ENCODE measurements around the gene TBC1D1.

The TBC1D1 gene

GRCh38 chr4:38084877-38085711 lies 194.2 kb downstream of the TBC1D1 start:
- no peak for DNase-seq

- no peak for DNase-seq
Observed at GRCh38 chr4:38085751-38086150, 194.9 kb downstream of the TBC1D1 start.

DNA sequence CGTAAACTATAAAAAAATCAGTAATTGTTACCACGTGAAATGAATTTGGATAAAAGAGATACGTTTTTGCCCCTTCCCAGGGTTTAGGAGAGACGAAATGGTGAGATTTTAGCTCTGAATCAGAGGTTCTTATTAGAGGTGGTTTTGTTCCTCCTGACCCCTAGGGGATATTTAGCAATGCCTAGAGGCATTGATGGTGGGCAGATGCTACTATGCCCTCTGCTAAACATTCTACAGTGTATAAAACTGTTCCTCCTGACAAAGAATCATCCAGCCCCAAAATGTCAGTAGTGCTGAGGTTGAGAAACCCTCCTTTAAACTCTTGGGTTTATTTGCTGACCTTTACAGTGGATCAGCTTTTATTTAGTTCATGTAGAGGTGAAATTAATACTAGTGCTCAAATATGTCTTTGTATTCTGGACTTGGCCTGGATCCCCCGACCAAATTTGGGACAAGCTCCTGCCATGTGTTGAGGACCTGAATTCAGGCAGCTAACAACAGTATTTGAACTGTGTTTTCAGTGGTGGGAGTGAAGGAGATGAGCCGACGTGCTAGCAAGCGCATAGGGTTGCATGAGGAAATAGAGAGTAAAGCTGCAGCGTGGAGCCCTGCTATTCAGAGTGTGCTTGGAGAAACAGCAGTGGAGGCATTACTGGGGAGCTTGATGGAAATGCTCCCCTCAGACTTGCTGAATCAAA lies 195.4 kb downstream of the TBC1D1 start:
- DNase-seq: no peak

GRCh38 chr4:38086849-38087226 lies 196.0 kb downstream of the TBC1D1 start:
- DNase-seq: no peak

DNA sequence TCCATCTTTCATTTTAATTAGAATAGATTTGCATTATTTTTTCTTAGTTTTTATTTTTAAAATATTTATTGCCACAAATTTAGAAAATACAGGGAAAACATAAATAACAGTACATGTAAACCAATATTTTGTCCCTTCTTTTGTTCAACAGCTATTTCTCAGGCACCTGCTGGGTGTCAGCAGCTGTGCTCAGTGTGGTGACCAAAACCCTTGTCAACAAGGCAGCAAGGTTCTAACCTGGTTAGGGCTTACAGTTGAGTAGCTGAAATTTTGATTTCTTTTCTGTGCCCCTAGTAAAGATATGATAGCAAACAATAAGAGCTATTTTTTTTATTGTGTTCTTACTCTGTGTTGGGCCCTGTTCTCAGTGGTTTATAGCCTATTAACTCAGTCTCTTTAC lies 197.4 kb downstream of the TBC1D1 start:
- DNase-seq: no peak

- DNase-seq: no peak
Observed at GRCh38 chr4:38089961-38090360, 199.1 kb downstream of the TBC1D1 start.

GRCh38 chr4:38090455-38091246 lies 199.8 kb downstream of the TBC1D1 start:
- DNase-seq: no peak

DNA sequence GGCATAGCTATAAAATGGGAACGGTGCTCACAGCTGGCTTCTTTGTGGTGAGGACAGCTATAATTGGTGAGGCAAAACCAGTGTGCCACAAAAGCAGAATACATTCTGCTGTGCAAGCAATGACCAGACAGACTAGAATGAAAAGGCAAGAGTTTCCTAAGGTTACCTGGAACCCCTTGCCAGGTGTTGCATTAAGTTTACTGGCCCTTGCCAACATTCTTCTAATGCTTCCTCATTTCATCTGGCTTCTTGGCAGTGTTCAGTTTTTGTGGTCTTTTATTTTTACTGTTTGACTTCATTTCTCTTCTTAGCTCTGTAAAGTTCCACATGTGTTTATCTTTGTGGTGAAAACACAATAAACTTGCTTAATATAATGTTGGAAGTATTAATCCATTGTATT lies 200.8 kb downstream of the TBC1D1 start:
- DNase-seq: peak; percentile 36

- DNase-seq: peak; percentile 73
Observed at GRCh38 chr4:38092701-38093100, 201.8 kb downstream of the TBC1D1 start.

DNA sequence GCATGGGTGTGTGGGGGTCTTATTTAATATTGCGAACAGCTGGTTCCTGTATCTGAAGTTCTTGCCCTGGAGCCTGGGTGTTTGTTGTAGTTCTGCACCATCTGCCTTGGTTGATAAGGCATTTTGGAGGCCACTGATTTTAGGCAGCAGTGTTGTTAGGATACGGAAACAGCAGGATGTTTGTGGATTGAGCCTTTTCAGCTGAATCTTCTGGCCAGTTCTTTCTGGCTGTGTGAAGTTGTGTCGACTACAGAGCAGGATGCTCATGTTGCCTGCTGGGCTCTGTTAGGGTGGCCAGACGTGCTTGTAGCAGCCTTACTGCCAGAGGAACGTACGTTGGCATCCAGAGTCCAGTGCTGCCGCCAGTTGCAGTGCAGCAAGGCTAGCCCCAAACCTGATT lies 203.5 kb downstream of the TBC1D1 start:
- no peak for DNase-seq

DNA sequence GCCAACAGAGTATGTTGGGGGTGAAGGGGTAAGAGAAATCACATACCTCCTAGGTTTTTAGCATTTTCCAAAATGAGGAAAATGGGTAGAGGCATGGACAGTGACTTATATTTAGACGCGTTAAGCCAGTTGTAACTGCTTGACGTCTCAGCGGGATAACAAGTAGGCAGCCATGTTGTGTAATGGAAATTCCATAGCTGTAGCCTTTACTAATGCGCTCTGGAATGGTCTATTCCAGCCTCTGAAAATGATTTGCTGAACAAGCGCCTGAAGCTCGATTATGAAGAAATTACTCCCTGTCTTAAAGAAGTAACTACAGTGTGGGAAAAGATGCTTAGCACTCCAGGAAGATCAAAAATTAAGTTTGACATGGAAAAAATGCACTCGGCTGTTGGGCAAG lies 204.8 kb downstream of the TBC1D1 start:
- no peak for DNase-seq

DNA sequence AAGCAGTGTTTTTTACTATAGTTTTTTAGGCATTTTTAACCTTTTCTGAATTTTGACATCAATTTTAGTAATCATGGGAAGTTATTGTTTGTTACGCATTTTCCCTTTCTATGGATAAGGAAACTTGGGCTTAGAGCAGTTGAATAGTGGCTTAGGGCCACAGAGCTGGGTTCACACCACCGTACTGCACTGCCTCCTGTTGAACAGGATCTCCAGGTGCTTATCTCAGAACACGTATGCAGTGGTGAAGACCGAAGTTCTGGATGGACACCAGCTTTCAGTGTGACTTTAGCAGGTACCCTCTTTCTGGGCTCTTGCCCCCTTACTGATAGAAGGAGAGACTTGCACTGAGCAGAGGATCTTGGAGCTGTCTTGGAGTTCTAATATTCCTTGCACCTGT lies 206.9 kb downstream of the TBC1D1 start:
- no peak for DNase-seq

DNA sequence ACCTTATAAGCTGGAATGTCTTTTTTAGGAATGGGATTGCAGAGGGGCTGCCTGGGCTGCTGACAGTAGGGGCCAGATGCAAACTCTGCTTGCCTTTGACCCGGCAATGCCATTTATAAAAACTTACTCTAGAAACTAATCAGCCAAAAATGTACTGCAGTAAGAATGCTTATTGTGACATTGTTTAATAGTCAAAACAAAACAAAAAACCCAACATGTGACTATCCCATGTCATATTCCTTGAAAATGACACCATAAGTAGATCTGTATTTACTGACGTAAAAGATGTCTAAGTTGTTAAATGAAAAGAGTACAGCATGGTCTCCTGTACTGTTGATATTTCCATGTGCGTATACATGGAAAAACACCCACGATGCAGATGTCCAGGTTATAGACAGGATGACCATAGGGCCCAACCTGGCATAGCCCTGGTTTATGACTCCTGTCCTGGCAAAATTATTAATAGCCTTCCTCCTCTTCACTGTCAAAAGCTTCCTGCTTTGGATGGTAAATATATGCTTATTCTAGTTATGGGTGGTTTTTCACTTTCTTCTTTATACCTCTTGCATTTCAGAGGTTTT lies 208.2 kb downstream of the TBC1D1 start:
- no peak for DNase-seq

GRCh38 chr4:38099908-38100407 lies 209.1 kb downstream of the TBC1D1 start:
- peak; percentile 89 for DNase-seq

- no peak for DNase-seq
Observed at GRCh38 chr4:38100474-38101255, 209.8 kb downstream of the TBC1D1 start.

GRCh38 chr4:38101563-38101962 lies 210.7 kb downstream of the TBC1D1 start:
- DNase-seq: peak; percentile 95

DNA sequence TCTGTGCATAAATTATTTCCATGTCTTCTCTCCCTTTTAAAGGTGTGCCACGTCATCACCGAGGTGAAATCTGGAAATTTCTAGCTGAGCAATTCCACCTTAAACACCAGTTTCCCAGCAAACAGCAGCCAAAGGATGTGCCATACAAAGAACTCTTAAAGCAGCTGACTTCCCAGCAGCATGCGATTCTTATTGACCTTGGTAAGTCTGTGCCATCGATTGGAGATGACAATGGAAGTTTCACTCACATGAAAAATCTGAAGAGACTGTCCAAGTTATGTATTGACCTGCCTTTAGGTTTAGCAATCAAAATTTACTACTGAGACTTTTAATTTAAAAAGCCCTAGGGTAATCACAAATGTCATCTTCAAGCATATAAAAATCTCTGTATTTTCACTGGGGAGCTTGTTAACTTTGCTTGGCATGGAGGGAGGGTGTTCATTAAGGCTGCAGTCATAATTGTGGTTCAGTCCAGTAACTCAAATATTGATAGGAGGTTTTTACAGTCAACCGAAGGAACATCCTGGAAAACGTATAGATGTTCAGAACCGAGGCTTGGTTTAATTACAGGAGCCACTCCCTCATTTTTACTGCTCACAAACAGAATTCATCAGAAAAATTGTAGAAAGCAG lies 212.2 kb downstream of the TBC1D1 start:
- DNase-seq: no peak

DNA sequence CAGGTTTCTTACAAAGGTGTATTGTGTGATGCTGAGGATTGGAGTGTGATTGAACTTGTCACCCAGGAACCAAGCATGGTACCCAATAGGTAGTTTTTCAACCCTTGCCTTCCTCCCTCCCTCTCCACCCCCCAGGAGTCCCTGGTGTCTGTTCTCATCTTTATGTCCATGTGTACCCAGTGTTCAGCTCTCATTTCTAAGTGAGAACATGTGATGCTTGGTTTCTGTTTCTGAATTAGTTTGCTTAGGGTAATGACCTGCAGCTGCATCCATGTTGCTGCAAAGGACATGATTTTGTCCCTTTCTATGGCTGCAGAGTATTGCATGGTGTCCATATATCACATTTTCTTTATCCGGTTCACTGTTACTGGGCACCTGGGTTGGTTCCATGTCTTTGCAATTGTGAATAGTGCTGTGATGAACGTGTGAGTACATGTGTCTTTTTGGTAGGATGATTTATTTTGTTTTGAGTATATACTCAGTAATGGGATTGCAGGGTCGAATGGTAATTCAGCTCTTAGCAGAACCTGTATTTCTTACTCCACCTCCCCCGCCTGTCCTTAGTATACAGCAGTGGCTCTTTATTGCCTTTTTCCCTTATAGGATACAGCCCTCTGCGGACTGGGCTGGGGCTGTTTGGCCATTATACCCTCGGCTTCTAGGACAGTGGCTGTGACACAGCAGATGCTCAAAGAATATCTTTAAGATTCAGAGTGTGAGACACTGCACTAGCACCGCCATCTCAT lies 214.8 kb downstream of the TBC1D1 start:
- no peak for DNase-seq

GRCh38 chr4:38106311-38106710 lies 215.4 kb downstream of the TBC1D1 start:
- DNase-seq: peak; percentile 64

DNA sequence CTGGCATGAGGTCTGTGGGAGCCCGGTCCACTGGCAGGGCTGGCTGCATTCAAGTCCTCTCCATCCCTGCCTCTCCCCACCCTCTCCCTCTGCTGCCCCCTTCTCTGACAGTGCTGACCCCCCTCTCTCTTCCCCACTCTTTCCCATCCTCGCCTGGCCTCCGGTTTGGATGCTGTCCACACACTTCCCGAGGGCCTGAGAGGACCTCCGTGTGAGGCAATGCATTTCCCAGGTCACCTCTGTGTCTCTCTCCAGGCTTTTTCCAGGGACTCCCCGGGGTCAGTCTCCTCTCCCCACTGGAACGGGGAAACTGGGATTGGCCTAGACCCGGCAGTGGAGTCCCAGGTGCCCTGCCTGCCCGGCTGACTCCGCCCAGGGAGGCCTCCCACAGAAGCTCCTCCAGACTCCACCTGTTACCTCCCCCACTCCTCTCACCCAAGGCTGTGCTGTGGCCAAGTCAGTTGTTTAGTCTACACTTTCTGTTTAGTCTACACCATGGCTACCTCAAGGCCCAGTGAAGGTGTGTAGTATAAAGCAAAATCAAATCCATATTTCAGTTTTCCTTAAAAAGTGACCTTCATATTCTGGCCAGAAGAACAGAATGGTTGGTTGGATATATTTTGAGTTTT lies 216.1 kb downstream of the TBC1D1 start:
- no peak for DNase-seq
